ENCODE measurements around the gene HAUS6.
"Not testable (repeated sequence)": the region's sequence is repeated elsewhere in the genome, so short reads cannot be mapped to it uniquely, and the experiment has no call there.

Gene HAUS6

GRCh38 chr9:19048966-19049916 lies 53.5 kb downstream of the HAUS6 start, which contains the start of gene RRAGA:
TSS of gene RRAGA (plus strand) at chr9:19049427. CDS start at chr9:19049660, 233 bp downstream.
- DNase-seq (ENCODE audit: low read depth, low spot score) = peak; percentile 93

- no peak for DNase-seq (ENCODE audit: low read depth, low spot score)
These were observed 66.1 kb downstream of the HAUS6 start for GRCh38 chr9:19036611-19037010.

DNA sequence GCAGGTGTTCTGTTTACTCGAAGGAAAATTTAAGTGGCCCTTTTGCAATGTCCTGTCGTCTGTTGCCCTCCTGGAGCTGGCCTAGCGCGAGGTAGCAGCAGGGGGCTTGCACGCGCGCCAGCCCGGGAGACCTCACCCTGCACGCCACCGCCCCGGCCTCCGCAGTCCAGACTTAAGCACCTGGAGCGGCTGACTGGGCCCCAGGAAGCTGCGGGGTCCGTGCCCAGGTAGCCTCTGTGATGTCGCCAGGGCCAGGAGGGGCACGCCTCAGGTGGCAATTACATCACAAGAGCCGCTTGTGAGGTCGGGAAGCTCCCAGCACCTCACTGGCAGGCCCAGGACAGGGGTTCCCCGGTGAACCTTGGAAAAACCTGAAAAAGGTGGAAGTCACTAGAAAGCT lies 69.7 kb downstream of the HAUS6 start, which contains the start of gene SAXO1:
Gene SAXO1 (minus strand): TSS at position 195 of the 400 bp plus-strand sequence. CDS start 301 bp downstream, outside the sequence.
- no peak for DNase-seq (ENCODE audit: low read depth, low spot score)

- no peak for DNase-seq (ENCODE audit: low read depth, low spot score)
These were observed 70.3 kb downstream of the HAUS6 start for GRCh38 chr9:19032406-19032805.

DNA sequence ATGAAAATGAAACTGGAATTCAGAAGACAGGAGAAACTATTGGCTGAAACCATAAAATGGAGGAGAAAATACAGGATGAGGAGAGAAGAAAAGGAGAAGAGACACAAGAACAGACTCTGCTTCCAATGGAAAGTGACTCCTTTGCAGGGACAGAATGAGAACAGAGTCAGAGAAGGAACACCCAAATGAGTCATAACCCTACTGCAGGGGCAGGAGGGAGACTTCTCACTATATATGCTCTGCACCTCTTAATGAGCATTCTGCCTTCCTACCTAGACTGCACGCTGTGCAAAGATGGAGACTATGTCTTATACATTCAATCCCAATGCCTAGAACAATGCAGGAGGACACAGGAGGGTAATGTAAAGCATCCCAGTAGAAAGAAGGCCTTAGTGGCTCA lies 71.8 kb downstream of the HAUS6 start:
- no peak for DNase-seq (ENCODE audit: low read depth, low spot score)

DNA sequence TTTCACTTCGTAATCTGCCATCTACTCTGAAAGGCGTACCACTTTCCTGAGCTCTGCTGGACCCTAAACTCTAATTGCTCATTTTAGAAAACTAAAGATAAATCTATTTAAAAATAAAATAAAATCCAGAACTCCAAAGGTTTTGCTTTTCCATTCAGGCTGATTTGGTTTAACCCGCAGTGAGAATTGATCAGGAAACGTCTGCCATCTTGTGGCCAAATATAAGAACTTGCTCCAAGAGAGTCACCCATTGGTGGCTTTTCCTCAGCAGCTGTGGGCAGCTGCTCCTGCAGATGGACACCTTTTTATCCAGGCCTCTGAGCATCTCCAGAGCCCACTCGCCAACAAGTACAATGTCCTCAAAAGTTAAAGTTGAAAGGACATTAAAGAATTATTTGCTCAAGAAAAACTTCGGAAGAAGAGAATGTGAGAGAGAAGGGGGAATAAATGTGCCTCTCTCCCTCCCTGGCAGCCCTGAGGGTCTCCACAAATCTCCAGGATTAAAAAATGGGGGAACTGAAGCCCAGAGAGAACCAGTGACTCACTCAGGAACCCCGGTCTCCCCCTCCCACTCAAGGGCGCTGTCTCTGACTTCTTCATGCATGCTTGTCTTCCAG lies 73.8 kb downstream of the HAUS6 start:
- DNase-seq (ENCODE audit: low read depth, low spot score) = no peak

DNA sequence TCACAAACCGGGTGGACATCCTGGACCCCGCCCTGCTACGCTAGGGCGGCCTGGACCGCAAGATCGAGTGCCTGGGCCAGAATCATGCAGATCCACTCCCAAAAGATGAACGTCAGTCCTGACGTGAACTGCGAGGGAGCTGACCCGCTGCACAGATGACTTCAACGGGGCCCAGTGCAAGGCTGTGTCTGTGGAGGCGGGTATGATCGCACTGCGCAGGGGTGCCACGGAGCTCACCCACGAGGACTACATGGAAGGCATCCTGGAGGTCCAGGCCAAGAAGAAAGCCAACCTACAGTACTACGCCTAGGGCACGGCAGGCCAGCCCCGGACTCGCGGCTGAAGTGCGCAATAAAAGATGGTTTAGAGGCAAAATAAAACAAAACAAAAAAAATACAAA lies 74.9 kb downstream of the HAUS6 start:
- DNase-seq (ENCODE audit: low read depth, low spot score) = no peak

DNA sequence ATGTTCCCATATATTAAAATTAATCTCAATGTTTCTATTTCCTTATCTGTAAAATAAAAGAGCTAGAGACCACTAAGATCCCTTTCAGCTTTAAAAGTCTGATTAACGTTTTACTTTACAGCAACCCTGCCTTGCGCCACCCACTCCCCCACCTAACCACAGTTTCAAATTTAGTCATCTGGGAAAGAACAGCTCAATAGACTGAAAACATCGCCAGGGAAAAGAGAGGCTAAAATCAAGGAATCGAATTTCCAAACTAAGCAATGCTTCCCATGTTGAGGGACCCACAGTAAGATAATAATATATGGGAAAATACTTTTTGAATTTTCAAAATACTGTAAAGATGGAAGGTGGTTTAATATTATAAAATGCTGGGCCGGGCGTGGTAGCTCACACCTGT lies 76.3 kb downstream of the HAUS6 start:
- no peak for DNase-seq (ENCODE audit: low read depth, low spot score)

DNA sequence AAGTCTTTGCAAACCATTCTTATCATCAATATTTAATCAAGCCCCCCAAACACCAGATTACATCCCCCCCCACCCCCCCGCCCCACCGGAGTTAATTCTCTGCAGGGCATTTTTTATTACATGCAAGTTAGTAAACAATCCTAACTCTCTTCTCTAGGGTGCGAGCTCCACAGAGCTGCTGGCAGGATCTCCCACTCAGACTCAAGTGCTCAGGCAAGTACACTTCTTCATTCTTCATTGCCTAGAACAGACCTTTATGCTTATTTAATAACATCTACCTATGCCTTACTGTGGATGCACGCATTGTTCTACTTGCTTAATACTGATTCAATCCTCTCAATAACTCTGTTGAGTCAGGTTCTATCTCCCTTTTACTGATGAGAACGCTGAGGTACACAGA lies 79.6 kb downstream of the HAUS6 start:
- DNase-seq (ENCODE audit: low read depth, low spot score) = no peak

GRCh38 chr9:19022206-19022605 lies 80.5 kb downstream of the HAUS6 start:
- no peak for DNase-seq (ENCODE audit: low read depth, low spot score)

GRCh38 chr9:19021649-19022048 lies 81.1 kb downstream of the HAUS6 start:
- not testable (repeated sequence) for DNase-seq (ENCODE audit: low read depth, low spot score)

DNA sequence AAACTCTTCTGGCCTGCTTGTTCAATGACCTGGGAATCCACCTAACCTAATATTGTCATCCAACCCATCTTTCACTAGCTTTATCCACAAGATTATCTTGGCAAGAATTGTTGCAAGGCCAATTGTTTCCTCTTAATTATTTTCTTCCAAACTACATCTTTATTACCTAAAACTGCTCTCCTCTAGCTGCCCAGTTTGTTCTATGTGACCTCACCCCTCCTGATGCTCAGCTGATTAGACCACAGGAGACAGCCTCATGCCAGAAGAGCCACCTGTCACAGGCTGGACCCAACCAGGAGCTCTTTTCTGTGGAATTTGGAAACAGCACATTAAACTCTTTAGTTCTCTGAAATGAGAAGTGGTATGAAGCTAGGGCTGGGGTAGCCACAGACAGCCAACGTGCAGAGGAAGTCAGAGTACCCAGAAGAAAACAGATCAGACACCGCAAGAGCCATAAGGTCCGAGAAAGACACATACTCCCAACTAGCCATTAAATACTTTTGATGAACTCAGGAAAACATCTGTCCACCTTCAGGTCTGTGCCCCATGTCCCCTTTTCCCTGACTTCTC lies 81.7 kb downstream of the HAUS6 start:
- no peak for DNase-seq (ENCODE audit: low read depth, low spot score)

DNA sequence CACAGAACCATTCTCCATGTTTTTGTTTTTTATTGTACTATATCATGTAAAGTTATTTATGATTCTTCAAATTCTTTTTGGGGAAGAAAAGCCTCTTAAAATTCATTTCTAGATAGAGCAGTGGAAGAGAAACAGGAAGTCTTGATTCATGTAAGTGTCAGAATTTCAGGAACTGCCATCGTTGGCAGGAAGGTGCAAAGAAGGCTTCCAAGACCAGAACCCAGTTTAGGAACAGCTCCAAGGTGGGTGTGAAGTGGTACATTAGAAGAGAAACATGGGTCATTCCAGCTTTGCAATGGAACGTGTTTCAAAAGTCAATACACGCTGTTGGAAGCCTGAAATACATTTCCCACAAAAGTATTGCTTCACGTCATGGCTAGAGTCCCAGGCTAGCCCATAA lies 84.5 kb downstream of the HAUS6 start:
- DNase-seq (ENCODE audit: low read depth, low spot score) = no peak

DNA sequence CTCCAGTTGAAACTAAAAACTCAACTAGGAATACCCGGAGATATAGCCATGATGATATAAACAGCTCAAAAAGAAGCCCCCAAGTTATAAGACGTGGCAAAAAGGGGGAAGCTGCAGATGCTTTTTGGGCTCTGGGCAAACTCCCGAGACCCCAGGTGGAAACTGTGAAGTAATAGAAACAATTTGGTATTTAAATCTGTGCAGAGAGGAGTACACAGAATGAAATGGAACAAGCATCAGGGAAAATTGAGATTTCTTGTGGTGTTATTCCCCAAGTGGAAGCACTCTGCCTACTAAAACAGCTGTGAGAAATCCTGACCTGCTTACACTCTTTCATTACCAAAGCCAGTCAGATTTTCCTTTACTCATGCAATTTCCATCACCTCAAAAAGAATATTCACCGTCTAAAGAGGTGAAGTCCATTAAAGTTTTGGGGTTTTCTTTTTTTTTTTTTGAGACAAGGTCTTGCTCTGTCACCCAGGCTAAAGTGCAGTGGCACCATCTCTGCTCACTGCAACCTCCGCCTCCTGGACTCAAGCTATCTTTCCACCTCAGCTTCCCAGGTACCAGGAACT lies 93.2 kb downstream of the HAUS6 start:
- DNase-seq (ENCODE audit: low read depth, low spot score) = no peak

Measured in iPS DF 19.7 (cell line).